IMR-90 (cell line): ENCODE measurements around the gene MYOM1. TPM values are rescaled to one million over a fixed set of nuclear protein-coding genes. Genes with fewer than 3 reads are reported as not detected.

Experiments
- ATAC-seq: fragments of 200-7000 bp; cut with Tn5 transposase; 2 replicates; pipeline ENCODE4 v1.9.1; 2020; ENCODE audit warnings: low read depth, mild to moderate bottlenecking, moderate library complexity
- BruUV-seq: library from RNA; stranded (reverse); fragments of 400-500 nt; replicated peaks from 2 replicates; lab custom pipeline; 2021; lab: Mats Ljungman, UMichigan
- CTCF ChIA-PET: fragments of 300-600 bp; formaldehyde crosslinking; extraction: SDS; loops from one replicate; lab custom pipeline; 2021; ENCODE audit warnings: antibody characterized with exemption; lab: Yijun Ruan, JAX
- POLR2A ChIA-PET: fragments of 300-600 bp; sonication (Branson Sonifier 250); formaldehyde crosslinking; loops from one replicate; lab custom pipeline; 2022; ENCODE audit warnings: antibody characterized with exemption; ENCODE audit not compliant: unreplicated experiment; lab: Charles Lee
- DNase-seq: peaks from one replicate; pipeline ENCODE4 v3.0.0; 2013
- H2AFZ ChIP-seq: replicated peaks from 2 replicates; pipeline ENCODE3; 2013; ENCODE audit warnings: low read length, mild to moderate bottlenecking; ENCODE audit not compliant: poor library complexity
- H2AK5ac ChIP-seq: 2 replicates; pipeline ENCODE4 v1.6.1; 2013; ENCODE audit warnings: low read depth, low read length, inconsistent platforms
- H2AK9ac ChIP-seq: replicated peaks from 2 replicates; pipeline ENCODE3; 2013; ENCODE audit warnings: mild to moderate bottlenecking, low read depth, low read length, moderate library complexity; ENCODE audit not compliant: poor library complexity
- H2BK120ac ChIP-seq: 2 replicates; pipeline ENCODE4 v1.6.1; 2013; ENCODE audit warnings: low read depth, low read length, inconsistent platforms
- H2BK15ac ChIP-seq: 3 replicates; pipeline ENCODE4 v1.6.1; 2013; ENCODE audit warnings: low read depth, low read length, inconsistent platforms
- H2BK20ac ChIP-seq: 2 replicates; pipeline ENCODE4 v1.6.1; 2013; ENCODE audit warnings: low read depth, mild to moderate bottlenecking, inconsistent platforms, low read length, moderate library complexity
- H2BK5ac ChIP-seq: 2 replicates; pipeline ENCODE4 v1.6.1; 2013; ENCODE audit warnings: mild to moderate bottlenecking, low read depth, low read length, inconsistent platforms; ENCODE audit not compliant: poor library complexity, severe bottlenecking
- H3K14ac ChIP-seq: replicated peaks from 2 replicates; pipeline ENCODE4 v1.6.1; 2013; ENCODE audit warnings: low read depth, low read length, inconsistent platforms
- H3K18ac ChIP-seq: 2 replicates; pipeline ENCODE4 v1.6.1; 2013; ENCODE audit warnings: low read depth, low read length, control low read depth
- H3K23ac ChIP-seq: 2 replicates; pipeline ENCODE4 v1.6.1; 2013; ENCODE audit warnings: low read depth, low read length, inconsistent platforms
- H3K27ac ChIP-seq: 2 replicates; pipeline ENCODE4 v1.5.1; 2013; ENCODE audit warnings: mild to moderate bottlenecking, control low read depth, low read length; ENCODE audit not compliant: insufficient read depth
- H3K27me3 ChIP-seq: 2 replicates; pipeline ENCODE4 v1.6.1; 2013; ENCODE audit warnings: low read length; ENCODE audit not compliant: control insufficient read depth, insufficient read depth
- H3K36me3 ChIP-seq: 2 replicates; pipeline ENCODE4 v1.6.1; 2013; ENCODE audit warnings: low read length, mixed read lengths; ENCODE audit not compliant: control insufficient read depth, insufficient read depth
- H3K4ac ChIP-seq: 2 replicates; pipeline ENCODE4 v1.6.1; 2013; ENCODE audit warnings: low read depth, low read length, inconsistent platforms
- H3K4me1 ChIP-seq: 2 replicates; pipeline ENCODE4 v1.6.1; 2013; ENCODE audit warnings: low read length, mixed read lengths; ENCODE audit not compliant: control insufficient read depth, insufficient read depth
- H3K4me2 ChIP-seq: 2 replicates; pipeline ENCODE4 v1.6.1; 2013; ENCODE audit warnings: low read depth, mild to moderate bottlenecking, control low read depth, low read length, moderate library complexity
- H3K4me3 ChIP-seq: 2 replicates; pipeline ENCODE4 v1.5.1; 2013; ENCODE audit warnings: low read depth, mild to moderate bottlenecking, control low read depth, low read length, moderate library complexity; ENCODE audit not compliant: insufficient read depth
- H3K56ac ChIP-seq: 2 replicates; pipeline ENCODE4 v1.6.1; 2013; ENCODE audit warnings: low read length, inconsistent platforms; ENCODE audit not compliant: insufficient read depth; ENCODE audit errors: extremely low read depth
- H3K79me1 ChIP-seq, 2 experiments: 2 replicates each; pipeline ENCODE4 v1.6.1; 2013; ENCODE audit warnings: low read length in 2 of 2, inconsistent platforms in 1 of 2, low read depth in 1 of 2
- H3K9ac ChIP-seq: 2 replicates; pipeline ENCODE4 v1.6.1; 2013; ENCODE audit warnings: low read depth, low read length, control low read depth
- H3K9me1 ChIP-seq: 2 replicates; pipeline ENCODE4 v1.6.1; 2013; ENCODE audit warnings: low read length, inconsistent platforms; ENCODE audit not compliant: insufficient read depth
- H3K9me3 ChIP-seq: 2 replicates; pipeline ENCODE4 v1.6.1; 2013; ENCODE audit warnings: low read length; ENCODE audit not compliant: control insufficient read depth, insufficient read depth
- H4K20me1 ChIP-seq: 2 replicates; pipeline ENCODE4 v1.6.1; 2013; ENCODE audit warnings: low read length, inconsistent platforms; ENCODE audit not compliant: insufficient read depth
- H4K5ac ChIP-seq: 2 replicates; pipeline ENCODE4 v1.6.1; 2013; ENCODE audit warnings: mild to moderate bottlenecking, low read depth, low read length, control low read depth
- H4K8ac ChIP-seq, 2 experiments: 2 replicates each; pipeline ENCODE4 v1.6.1; 2013; ENCODE audit warnings: low read depth in 2 of 2, low read length in 2 of 2, control low read depth in 1 of 2, inconsistent platforms in 1 of 2
- H4K91ac ChIP-seq: 2 replicates; pipeline ENCODE4 v1.6.1; 2013; ENCODE audit warnings: low read depth, low read length, inconsistent platforms; ENCODE audit not compliant: insufficient read depth
- BHLHE40 ChIP-seq: fragments of 150-350 bp; IDR thresholded peaks from 2 replicates; pipeline ENCODE4 v1.6.1; 2016; ENCODE audit warnings: mild to moderate bottlenecking, low read depth, low read length
- CEBPB ChIP-seq: IDR thresholded peaks from 2 replicates; pipeline ENCODE4 v1.6.1; 2012; ENCODE audit warnings: low read depth, low read length, improper control_type of control experiment
- CHD1 ChIP-seq: IDR thresholded peaks from 2 replicates; pipeline ENCODE4 v1.6.1; 2012; ENCODE audit warnings: low read depth, low read length, improper control_type of control experiment
- FOS ChIP-seq: fragments of 150-350 bp; IDR thresholded peaks from 2 replicates; pipeline ENCODE4 v1.6.1; 2016; ENCODE audit warnings: low read depth, low read length
- MAFK ChIP-seq: IDR thresholded peaks from 2 replicates; pipeline ENCODE4 v1.6.1; 2012; ENCODE audit warnings: low read depth, low read length, improper control_type of control experiment
- MAZ ChIP-seq: IDR thresholded peaks from 2 replicates; pipeline ENCODE4 v1.6.1; 2012; ENCODE audit warnings: low read depth, mild to moderate bottlenecking, low read length, improper control_type of control experiment, moderate library complexity, borderline replicate concordance
- MXI1 ChIP-seq: IDR thresholded peaks from 2 replicates; pipeline ENCODE4 v1.6.1; 2012; ENCODE audit warnings: low read depth, mild to moderate bottlenecking, low read length, moderate library complexity, borderline replicate concordance
- NFE2L2 ChIP-seq: fragments of 150-350 bp; IDR thresholded peaks from 2 replicates; pipeline ENCODE4 v1.6.1; 2016; ENCODE audit warnings: low read depth, mild to moderate bottlenecking, low read length
- POLR2A ChIP-seq: IDR thresholded peaks from 2 replicates; pipeline ENCODE4 v1.6.1; 2012; ENCODE audit warnings: mild to moderate bottlenecking, low read depth, low read length
- RAD21 ChIP-seq: IDR thresholded peaks from 2 replicates; pipeline ENCODE4 v1.6.1; 2012; ENCODE audit warnings: low read length, improper control_type of control experiment
- RCOR1 ChIP-seq: IDR thresholded peaks from 2 replicates; pipeline ENCODE4 v1.6.1; 2012; ENCODE audit warnings: mild to moderate bottlenecking, low read length, improper control_type of control experiment; ENCODE audit not compliant: insufficient replicate concordance
- RFX5 ChIP-seq: IDR thresholded peaks from 2 replicates; pipeline ENCODE4 v1.8.0; 2012; ENCODE audit warnings: low read depth, mild to moderate bottlenecking, low read length, moderate library complexity
- SMC3 ChIP-seq: fragments of 150-350 bp; IDR thresholded peaks from 2 replicates; pipeline ENCODE4 v1.6.1; 2016; ENCODE audit warnings: low read depth, mild to moderate bottlenecking, antibody characterized with exemption, low read length, moderate library complexity
- WGBS, 2 experiments: methylation state at CpG; one replicate each; pipeline versions ENCODE4 v1.1.5 to v1.1.7; 2013; ENCODE audit warnings: missing lambda C conversion rate in 2 of 2; ENCODE audit not compliant: insufficient read length in 1 of 2; ENCODE audit errors: extremely low coverage in 2 of 2; 5-methylcytosine and 5-hydroxymethylcytosine counted together
- dilution Hi-C: fragments of 300-500 bp; cut with HindIII; formaldehyde crosslinking; loops from one replicate; pipeline ENCODE4 v1.14.3; 2018; ENCODE audit warnings: low sequenced_read_pairs; ENCODE audit not compliant: unreplicated experiment
- in situ Hi-C: fragments of 300-500 bp; cut with MboI; formaldehyde crosslinking; loops from 3 replicates; pipeline ENCODE4 v1.14.3; 2019; ENCODE audit warnings: low sequenced_read_pairs, inconsistent platforms, mixed read lengths
- intact Hi-C: fragments of 100-400 bp; cut with micrococcal nuclease; formaldehyde crosslinking; loops from 2 replicates; pipeline ENCODE4 v1.10.0; 2022
- polyA plus RNA-seq, 3 experiments: library from polyadenylated mRNA; depleted of rRNA; stranded (reverse); fragments of >200 nt; gene quantifications; 2 replicates each; pipeline ENCODE4 v1.2.3, GENCODE V29; 2012; ENCODE audit warnings: low replicate concordance in 1 of 3
- total RNA-seq: library from RNA; depleted of rRNA; stranded (reverse); fragments of >200 nt; gene quantifications from 2 replicates; pipeline ENCODE4 v1.2.3, GENCODE V29; 2012
- TF ChIP-seq, protein P1 (sequence below): fragments of 150-350 bp; IDR thresholded peaks from 2 replicates; pipeline ENCODE4 v1.6.1; 2017; ENCODE audit warnings: mild to moderate bottlenecking, antibody characterized with exemption, low read length, low read depth
- TF ChIP-seq, protein P2 (sequence below): conservative IDR thresholded peaks from 2 replicates; pipeline ENCODE4 v1.5.1; 2012; ENCODE audit warnings: mild to moderate bottlenecking, low read depth, low read length, improper control_type of control experiment
- TF ChIP-seq, protein P3 (sequence below): fragments of 150-350 bp; IDR thresholded peaks from 2 replicates; pipeline ENCODE4 v1.6.1; 2016; ENCODE audit warnings: low read depth, mild to moderate bottlenecking, low read length, moderate library complexity, borderline replicate concordance

MYOM1 gene
- total and polyA plus RNA-seq, 2 of the 4 experiments (the other 2 are of a cell fraction), result under 0.01 to 0.10 TPM

DNA sequence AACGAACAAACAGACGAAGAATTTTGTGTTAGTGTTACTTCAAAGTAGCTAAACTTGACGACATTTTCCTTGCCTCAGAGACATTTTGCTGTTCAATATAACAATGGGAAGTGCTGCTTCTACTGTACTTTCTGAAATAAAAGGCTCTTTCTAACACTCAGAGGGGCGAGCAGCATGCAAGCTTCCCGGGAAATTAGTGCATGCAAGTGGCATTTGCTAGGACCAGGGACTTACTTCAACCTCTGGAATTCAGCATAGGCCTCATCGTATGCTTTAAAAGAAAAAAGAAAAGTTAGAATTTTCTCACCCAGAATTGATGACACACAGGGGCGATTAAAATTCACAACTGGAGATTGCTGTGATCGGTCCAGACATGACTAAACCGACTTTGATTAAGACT lies 144.3 kb downstream of the MYOM1 start:
- CTCF ChIA-PET, result interaction anchor here (3.2 kb wide), 1 partner anchor 12 kb away, joined by 16 read pairs; no protein-coding TSS in a partner anchor
- Histone ChIP-seq H2BK120ac (no peak overlapping the region), H2BK20ac (no peak overlapping the region), H3K9me3 (no peaks in the 10 kb centered on the region), H3K14ac (no peak overlapping the region), H4K91ac (no peak overlapping the region), H2BK15ac (no peak overlapping the region), H2AK9ac (no peak overlapping the region), H3K56ac (no peak overlapping the region), H3K4me3 (no peak overlapping the region), H4K5ac (no peak overlapping the region), H3K36me3 (no peaks in the 10 kb centered on the region), H3K9me1 (no peaks in the 10 kb centered on the region), H3K18ac (no peak overlapping the region), H4K8ac (no peak overlapping the region), H3K4ac (no peak overlapping the region), H3K27me3 (no peaks in the 10 kb centered on the region), H2BK5ac (no peak overlapping the region), H4K20me1 (no peaks in the 10 kb centered on the region), H3K4me1 (no peaks in the 10 kb centered on the region), H2AFZ (no peak overlapping the region), H3K4me2 (no peak overlapping the region), H2AK5ac (no peak overlapping the region), H3K9ac (no peak overlapping the region), H3K79me1 (no peaks in the 10 kb centered on the region), H3K23ac (no peak overlapping the region), H3K27ac (no peak overlapping the region)
- no CpG with 5 or more reads among the region's 9 CpGs for WGBS, 2 experiments
- BruUV-seq, result no TSS peak
- ATAC-seq, result no peak
- dilution Hi-C loops (no loop called here), intact Hi-C loops (no loop called here), in situ Hi-C loops (no loop called here)
- TF ChIP-seq MAFK (no peak), FOS (no peak), NFE2L2 (no peak), BHLHE40 (no peak), RAD21 (no peak), CEBPB (no peak), RFX5 (no peak), MAZ (no peak), POLR2A (no peak), CHD1 (no peak), MXI1 (no peak), RCOR1 (no peak), SMC3 (no peak)
- TF ChIP-seq, protein P1, sequence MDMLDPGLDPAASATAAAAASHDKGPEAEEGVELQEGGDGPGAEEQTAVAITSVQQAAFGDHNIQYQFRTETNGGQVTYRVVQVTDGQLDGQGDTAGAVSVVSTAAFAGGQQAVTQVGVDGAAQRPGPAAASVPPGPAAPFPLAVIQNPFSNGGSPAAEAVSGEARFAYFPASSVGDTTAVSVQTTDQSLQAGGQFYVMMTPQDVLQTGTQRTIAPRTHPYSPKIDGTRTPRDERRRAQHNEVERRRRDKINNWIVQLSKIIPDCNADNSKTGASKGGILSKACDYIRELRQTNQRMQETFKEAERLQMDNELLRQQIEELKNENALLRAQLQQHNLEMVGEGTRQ, result no peak
- TF ChIP-seq, protein P2, sequence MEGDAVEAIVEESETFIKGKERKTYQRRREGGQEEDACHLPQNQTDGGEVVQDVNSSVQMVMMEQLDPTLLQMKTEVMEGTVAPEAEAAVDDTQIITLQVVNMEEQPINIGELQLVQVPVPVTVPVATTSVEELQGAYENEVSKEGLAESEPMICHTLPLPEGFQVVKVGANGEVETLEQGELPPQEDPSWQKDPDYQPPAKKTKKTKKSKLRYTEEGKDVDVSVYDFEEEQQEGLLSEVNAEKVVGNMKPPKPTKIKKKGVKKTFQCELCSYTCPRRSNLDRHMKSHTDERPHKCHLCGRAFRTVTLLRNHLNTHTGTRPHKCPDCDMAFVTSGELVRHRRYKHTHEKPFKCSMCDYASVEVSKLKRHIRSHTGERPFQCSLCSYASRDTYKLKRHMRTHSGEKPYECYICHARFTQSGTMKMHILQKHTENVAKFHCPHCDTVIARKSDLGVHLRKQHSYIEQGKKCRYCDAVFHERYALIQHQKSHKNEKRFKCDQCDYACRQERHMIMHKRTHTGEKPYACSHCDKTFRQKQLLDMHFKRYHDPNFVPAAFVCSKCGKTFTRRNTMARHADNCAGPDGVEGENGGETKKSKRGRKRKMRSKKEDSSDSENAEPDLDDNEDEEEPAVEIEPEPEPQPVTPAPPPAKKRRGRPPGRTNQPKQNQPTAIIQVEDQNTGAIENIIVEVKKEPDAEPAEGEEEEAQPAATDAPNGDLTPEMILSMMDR, result no peak
- TF ChIP-seq, protein P3, sequence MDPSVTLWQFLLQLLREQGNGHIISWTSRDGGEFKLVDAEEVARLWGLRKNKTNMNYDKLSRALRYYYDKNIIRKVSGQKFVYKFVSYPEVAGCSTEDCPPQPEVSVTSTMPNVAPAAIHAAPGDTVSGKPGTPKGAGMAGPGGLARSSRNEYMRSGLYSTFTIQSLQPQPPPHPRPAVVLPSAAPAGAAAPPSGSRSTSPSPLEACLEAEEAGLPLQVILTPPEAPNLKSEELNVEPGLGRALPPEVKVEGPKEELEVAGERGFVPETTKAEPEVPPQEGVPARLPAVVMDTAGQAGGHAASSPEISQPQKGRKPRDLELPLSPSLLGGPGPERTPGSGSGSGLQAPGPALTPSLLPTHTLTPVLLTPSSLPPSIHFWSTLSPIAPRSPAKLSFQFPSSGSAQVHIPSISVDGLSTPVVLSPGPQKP, result no peak
- no peak for DNase-seq
- POLR2A ChIA-PET, result no interaction called here
